Measurements from ENCODE around the gene GABPB1.

GRCh38 chr15:50312636-50313035 is 42.4 kb downstream of the GABPB1 start:
- no peak for TF ChIP-seq EP300 (IDR thresholded peaks at IDR 0.05)
- TF ChIP-seq CTCF (IDR thresholded peaks at IDR 0.05) = no peak

Measured in stomach (tissue), 4 donors.